Stomach smooth muscle (tissue), 2 donors: ENCODE measurements around the gene TBK1.

Experiments used
- H3K27ac ChIP-seq: one replicate; pipeline ENCODE4 v1.7.0; 2013; ENCODE audit warnings: mild to moderate bottlenecking, low read length, inconsistent platforms
- H3K27me3 ChIP-seq, 2 donors: one replicate each; pipeline ENCODE4 v1.7.0; 2013; ENCODE audit warnings: low read length in 2 of 2; ENCODE audit not compliant: insufficient read depth in 2 of 2, control insufficient read depth in 1 of 2
- H3K36me3 ChIP-seq, 2 donors: one replicate each; pipeline ENCODE4 v1.7.0; 2013; ENCODE audit warnings: low read length in 2 of 2; ENCODE audit not compliant: control insufficient read depth in 2 of 2, insufficient read depth in 2 of 2
- H3K4me1 ChIP-seq: one replicate; pipeline ENCODE4 v1.7.0; 2013; ENCODE audit warnings: low read length; ENCODE audit not compliant: control insufficient read depth, insufficient read depth
- H3K4me3 ChIP-seq, 2 donors: one replicate each; pipeline ENCODE4 v1.7.0; 2013; ENCODE audit warnings: low read length in 2 of 2
- H3K9ac ChIP-seq, 2 donors: one replicate each; pipeline ENCODE4 v1.7.0; 2013; ENCODE audit warnings: low read length in 2 of 2, mild to moderate bottlenecking in 1 of 2
- H3K9me3 ChIP-seq, 2 donors: one replicate each; pipeline ENCODE4 v1.7.0; 2013; ENCODE audit warnings: low read length in 2 of 2; ENCODE audit not compliant: control insufficient read depth in 2 of 2
- donor health status: healthy.
- donor health status: Pancreatic carcinoma.

Gene TBK1

DNA sequence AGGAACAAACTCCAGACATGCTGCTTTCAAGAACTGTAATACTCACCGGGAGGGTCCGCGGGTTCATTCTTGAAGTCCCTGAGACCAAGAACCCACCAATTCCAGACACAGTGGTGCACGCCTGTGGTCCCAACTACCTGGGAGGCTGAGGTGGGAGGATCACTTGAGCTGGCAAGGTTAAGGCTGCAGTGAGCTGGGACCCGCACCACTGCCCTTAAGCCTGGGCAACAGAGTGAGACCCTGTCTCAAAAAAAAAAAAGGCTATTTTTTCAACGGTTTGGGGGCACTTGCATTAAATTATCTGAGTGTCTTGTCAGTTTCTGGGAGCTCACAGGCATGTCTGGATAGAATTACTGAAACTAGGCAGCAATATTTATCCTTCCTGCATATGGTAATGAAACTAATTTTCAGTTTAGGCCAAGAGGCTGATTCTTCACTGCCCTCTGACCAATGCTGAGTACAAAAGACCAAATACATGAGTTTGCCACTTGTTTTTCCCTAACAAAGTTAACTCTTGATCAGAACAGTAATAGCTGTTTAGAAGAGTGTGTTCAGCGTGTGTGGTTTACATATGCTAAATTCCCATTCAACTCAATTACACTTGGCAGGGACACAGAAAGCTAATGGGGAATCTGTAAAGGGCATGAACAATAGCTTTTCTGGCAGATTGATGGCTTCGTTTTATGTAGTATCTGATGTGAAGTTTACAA is 92.6 kb downstream of the TBK1 start:
- Histone ChIP-seq H3K36me3 (no peaks in the 10 kb centered on the region), H3K4me1 (no peaks in the 10 kb centered on the region), H3K27ac (no peak overlapping the region)

DNA sequence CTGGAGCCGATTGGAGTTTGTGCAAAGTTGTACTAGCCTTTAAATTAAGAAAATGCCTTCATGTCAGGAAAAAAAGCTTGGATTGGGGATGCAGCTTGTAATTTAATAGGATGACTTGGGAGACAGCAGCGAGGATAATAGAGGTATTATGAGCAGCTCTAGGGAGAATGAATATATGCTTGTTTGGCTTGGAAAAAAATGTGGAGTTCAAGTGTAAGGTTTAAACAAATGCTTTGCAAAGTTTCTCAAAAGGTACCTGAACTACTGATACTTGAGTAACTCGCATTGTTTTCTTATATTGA is 93.1 kb downstream of the TBK1 start:
- Histone ChIP-seq H3K27me3 (peaks cover 0 to 2% of the 10 kb centered on the region in 2 donors), H3K36me3 (no peaks in the 10 kb centered on the region), H3K4me1 (no peaks in the 10 kb centered on the region), H3K27ac (no peak overlapping the region), H3K9me3 (no peaks in the 10 kb centered on the region), H3K9ac (no peak overlapping the region), H3K4me3 (no peak overlapping the region)

More for the DNA sequence above, 92.6 kb downstream of the TBK1 start:
- no peak overlapping the region for H3K9ac ChIP-seq
- no peak overlapping the region for H3K4me3 ChIP-seq
- peaks cover 0 to 2% of the 10 kb centered on the region in 2 donors for H3K27me3 ChIP-seq
- H3K9me3 ChIP-seq, result no peaks in the 10 kb centered on the region

DNA sequence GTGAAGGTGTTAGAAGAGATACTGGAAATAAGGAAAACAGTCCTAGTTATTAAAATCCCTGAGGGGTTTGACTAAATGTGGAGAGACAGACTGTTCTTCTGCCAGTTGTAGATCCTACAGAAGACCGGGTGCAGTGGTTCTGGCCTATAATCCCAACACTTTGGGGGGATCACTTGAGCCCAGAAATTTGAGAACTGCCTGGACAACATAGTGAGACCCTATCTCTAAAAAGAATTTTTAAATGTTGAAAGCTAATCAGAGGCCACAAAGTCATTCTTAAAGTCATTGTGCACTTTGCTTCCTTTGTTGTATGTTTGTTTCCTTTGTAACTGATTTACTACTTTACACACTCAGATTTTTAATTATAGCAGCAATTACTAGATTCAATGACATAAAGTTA is 97.2 kb downstream of the TBK1 start:
- Histone ChIP-seq H3K4me1 (no peaks in the 10 kb centered on the region), H3K9ac (no peak overlapping the region), H3K27ac (no peak overlapping the region)

DNA sequence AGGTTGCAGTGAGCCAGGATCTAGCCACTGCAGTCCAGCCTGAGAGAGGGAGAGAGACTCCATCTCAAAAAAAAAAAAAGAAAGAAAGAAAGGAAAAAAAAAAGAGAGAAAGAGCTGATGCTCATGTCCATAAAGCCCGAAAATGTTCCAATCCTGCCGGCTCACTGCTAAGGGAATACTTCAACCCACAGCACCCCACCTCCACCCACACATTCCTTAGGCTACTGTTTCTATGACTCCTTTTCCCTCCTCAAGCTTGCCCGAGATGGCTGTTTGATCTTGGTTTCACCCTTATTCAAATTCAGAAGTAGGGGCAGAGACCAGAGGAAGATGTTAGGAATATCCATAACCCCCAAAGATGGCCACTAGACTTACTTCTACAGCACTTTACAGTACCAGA is 98.8 kb downstream of the TBK1 start:
- H3K9ac ChIP-seq, result no peak overlapping the region
- H3K27ac ChIP-seq, result no peak overlapping the region
- H3K4me1 ChIP-seq, result no peaks in the 10 kb centered on the region
- no peaks in the 10 kb centered on the region for H3K36me3 ChIP-seq
- no peaks in the 10 kb centered on the region for H3K9me3 ChIP-seq
- no peak overlapping the region for H3K4me3 ChIP-seq
- H3K27me3 ChIP-seq, result no peaks in the 10 kb centered on the region

More for the DNA sequence above, 97.2 kb downstream of the TBK1 start:
- Histone ChIP-seq H3K4me3 (no peak overlapping the region), H3K27me3 (no peaks in the 10 kb centered on the region), H3K36me3 (no peaks in the 10 kb centered on the region), H3K9me3 (no peaks in the 10 kb centered on the region)

DNA sequence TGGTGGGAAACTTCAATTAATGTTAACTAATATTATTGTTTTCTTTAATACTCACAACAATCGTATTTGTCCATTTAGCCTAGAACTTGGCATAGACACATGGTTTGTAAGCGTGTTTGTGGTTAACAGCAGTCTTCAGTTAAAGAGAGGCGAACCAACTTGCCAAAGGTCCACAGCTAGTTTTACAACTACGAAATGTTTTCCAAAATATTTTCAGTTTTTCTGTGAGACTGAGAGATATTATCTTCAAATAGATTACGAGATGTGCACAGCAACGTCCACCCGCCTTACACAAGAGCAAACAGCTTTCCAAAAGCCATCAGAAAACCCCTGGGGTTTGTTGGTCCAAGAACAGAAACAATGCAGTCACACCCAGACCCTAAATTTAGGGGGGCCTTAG is 99.8 kb downstream of the TBK1 start:
- Histone ChIP-seq H3K4me1 (no peaks in the 10 kb centered on the region), H3K9me3 (no peaks in the 10 kb centered on the region), H3K36me3 (no peaks in the 10 kb centered on the region), H3K4me3 (no peak overlapping the region), H3K27me3 (no peaks in the 10 kb centered on the region), H3K9ac (no peak overlapping the region), H3K27ac (no peak overlapping the region)
